ENCODE results near the gene RAD51B.
A peak's percentile ranks its signal among the peaks of the same experiment; 100 is the strongest.
"Not testable (repeated sequence)": the region's sequence is repeated elsewhere in the genome, so short reads cannot be mapped to it uniquely, and the experiment has no call there.

Gene RAD51B

DNA sequence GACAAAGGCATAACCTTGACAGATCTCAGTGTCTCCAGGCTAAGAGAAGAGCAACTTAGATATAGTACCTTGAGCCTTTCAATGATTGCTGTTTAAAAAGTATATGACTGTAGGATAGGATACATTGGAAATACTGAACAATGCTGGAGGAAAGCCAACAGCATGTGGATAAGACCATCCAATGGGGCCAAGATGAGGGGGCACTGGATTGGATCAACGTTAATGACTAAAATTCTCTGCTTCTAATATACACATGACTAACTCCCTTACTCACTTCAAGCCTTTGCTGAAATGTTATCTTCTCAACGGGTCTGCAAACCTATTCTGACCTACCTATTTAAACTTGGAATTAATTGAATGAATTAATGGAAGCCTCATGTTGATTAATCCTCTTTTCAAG is 354.9 kb downstream of the RAD51B start:
- no peak for DNase-seq (ENCODE audit: low spot score)

DNA sequence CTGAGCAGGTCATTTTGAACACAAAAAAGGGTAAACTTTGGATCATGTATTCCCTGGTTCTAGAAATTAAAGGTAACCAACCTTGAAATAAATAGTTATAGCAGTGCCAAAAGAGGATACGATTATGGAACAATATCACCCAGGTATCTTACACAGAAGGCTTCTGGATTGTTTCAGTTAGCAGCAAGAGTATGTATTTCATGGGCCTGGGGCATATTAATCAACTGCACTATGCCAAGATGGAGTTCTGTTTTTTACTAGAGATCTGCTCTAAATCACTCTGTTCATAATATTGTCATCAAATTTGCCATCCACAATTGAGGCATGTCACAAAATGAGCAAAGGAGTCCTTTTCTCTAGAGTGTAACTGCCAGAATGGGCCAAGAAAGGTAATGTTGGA is 357.1 kb downstream of the RAD51B start:
- DNase-seq (ENCODE audit: low spot score): no peak

DNA sequence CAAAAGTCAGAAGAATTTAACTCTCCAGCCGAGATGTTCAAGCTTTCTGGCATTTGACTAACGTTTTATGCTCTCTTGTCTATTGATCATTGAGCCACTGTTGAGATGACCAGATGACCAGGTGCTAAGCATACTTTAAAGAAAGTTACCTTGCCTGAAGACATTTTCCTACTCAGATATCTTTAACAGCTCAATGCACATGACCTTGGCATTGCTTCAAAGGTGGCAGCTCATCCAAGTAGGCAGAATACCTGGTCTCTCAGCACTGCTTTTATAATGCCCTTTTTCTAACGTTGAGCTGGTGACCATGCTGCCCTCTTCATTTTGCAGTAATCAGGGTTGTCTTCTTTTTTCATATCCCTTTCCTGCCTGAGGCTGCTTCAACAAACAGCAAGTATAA is 358.1 kb downstream of the RAD51B start:
- DNase-seq (ENCODE audit: low spot score): no peak

DNA sequence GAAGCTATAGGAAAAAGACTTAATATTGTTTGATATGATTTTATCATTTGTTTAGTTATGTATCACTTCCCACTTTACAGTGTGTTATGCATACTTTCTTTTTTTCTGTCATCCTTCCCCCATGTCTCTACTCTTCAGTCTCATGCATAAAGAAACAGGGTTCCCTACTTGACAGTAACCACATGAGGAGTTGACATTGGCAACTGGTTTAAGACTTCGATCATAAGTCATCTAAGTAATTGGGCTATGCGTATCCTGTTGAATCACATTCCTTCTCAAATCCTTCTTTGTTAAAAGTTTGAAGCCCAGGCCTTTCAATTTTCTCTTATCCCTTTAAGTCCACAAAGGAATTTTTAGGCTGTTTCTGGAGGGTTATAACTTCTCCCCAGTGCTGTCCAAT is 358.7 kb downstream of the RAD51B start:
- no peak for DNase-seq (ENCODE audit: low spot score)

DNA sequence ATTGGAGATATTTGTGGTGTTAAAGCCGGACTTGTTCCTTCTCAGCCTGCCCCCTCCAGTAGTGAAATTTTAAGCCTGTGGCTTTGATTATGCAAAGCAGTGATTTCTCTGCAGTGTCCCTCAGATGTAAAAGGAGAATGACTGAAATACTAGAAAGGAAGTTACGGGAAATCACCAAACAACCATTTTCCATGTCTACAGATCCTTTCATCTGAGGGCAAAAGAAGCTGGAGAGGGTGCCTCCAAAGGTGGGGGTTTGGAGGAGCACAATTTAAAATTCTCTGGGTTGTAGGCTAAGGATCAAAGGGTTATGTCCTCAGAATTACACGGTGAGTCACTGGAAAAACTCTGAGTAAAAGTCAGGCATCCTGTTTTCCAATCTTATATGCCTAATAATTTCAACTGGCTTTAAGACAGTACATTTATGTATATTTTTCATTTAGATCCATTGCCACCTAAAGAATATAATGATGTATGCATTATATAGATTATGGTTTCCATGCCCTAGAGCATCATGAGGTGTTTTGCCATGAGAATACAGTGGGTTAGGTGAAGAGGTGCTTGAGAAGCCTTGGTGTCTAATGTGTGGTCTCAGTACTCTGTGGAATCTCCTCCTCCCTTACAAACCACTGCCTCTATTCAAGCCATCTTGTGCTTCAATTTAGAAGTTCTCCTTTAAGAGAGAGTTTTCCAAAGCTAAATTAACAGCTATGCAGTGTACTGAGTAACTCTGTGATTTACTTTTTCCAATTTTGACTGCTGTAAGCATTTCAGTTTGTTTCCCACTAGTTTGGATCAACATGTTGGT is 362.1 kb downstream of the RAD51B start:
- no peak for DNase-seq (ENCODE audit: low spot score)

DNA sequence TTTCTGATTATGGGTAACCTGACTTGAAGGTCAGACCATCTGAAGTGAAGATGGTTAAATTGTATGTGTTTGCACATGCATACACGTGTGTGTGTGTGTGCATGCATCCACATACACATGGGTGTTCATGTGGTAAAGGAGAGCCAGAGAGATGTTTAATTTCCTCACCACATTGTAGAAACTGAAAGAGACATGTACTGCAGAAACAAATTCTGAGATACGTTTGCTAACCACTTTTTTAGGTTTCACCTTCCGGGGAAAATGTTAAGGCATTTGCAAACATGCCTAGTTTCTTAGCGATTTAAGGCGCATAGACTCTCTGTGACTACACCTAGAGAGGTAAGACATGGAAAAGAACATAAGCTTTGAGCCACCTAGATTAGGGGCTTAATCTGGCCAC is 362.9 kb downstream of the RAD51B start:
- DNase-seq (ENCODE audit: low spot score): peak; percentile 6

DNA sequence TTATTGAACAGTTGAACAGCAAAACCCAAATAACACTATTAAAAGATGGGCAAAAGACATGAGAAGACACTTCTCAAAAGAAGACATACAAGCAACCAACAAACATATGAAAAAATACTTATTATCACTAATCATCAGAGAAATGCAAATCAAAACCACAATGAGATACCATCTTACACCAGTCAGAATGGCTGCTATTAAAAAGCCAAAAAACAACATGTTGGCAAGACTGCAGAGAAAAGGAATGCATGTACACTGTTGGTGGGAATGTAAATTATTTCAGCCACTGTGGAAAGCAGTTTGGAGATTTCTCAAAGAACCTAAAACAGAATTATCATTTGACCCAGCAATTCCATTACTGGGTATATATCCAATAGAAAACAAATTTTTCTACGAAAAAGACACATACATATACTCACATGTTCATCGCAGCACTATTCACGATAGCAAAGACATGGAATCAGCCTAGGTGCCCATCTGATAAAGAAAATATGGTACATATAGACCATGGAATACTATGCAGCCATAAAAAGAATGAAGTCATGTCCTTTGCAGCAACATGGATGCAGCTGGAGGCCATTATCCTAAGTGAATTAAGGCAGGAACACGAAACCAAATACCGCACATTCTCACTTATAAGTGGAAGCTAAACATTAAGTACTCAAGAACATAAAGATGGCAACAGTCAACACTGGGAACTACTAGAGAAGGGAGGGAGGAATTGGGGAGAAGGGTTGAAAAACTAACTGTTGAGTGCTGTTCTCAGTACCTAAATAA is 367.1 kb downstream of the RAD51B start:
- not testable (repeated sequence) for DNase-seq (ENCODE audit: low spot score)

DNA sequence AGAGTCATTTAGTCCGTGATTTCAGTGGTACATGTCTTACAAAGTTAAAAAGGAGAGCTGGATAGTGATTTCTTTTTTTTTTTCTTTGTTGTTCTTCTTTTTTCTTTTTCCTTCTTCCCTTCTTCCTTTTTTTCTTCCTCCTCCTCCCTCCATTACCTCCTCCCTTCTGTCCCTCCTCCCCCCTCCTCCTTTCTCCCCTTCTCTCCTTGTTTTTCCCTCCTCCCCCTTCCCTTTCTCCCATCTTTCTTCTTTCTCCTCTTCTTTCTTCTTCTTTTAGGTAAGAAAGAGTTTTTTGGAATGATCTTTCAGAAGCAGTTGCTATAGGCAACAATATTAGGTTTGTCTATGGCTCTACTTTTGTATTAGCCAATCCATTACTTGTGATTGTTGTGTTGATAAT is 368.6 kb downstream of the RAD51B start:
- DNase-seq (ENCODE audit: low spot score): no peak

DNA sequence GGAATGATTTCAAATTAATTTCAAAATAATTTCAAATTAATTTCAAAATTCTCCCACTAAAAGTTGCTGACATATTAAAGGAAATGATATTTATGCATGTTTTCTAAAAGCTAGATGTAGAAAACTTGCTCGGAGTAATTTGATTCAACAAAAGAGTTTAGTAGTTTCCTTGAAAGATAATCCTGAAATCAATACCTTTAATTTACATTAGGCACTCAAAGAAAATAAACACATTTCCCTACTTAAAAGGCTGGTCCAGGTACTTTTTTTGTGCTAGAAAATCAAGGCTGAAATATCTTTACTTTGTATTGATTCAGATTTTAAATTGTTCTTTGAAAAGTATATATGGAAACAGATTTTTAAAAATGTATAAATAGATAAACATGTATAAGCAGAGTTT is 370.5 kb downstream of the RAD51B start:
- DNase-seq (ENCODE audit: low spot score): no peak

DNA sequence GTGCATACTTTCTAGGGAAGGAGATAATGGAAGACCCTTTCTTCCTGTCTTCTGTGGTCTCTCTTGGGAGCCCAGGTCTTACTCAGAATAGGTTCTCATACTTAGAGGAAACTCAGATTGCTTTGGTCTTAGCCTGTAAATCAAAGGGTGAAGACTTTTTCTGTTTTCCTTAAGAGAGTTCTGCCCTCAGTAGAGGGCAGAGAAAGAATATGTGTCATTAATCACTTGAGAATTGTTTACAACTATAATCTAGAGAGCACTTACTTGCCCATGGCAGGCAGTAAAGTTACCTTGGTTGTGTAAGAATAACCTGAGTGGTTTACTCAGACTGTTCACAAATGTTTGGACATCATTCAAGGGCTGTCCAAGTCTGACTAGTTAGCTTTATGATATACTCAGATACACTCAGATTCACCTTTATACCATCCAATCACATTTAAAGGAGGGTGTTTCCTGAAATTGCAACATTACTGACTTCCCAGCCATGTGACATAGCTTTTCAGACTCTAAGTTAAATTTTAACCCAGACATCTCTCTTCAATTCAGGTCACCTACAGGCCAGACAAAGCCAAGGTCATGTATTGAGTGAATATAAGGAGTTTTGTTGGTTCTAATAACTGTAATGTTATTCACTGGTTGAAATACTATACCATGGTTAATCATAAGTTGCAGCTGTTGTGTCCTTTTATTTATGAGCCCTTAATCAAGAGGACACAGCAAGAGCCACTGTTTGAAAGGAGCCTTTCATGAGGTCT is 372.2 kb downstream of the RAD51B start:
- no peak for DNase-seq (ENCODE audit: low spot score)

DNA sequence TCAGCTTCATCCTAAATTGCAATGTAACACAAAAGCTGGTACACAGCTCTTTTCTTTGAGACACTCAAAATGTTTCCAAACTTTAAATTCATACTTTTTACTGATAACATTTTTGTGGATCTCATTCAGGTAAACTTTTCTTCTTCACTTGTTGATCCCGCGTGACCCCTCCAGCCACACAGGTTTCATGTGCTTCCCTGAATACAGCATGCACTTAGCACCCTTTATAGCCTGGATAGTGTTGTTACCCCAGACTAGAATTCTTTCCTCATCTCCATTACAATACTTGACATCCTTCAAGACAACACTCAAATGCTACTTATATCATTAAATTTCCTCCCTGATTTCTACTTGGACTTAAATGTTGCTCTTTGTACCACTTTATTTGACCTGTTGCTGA is 373.4 kb downstream of the RAD51B start:
- no peak for DNase-seq (ENCODE audit: low spot score)

DNA sequence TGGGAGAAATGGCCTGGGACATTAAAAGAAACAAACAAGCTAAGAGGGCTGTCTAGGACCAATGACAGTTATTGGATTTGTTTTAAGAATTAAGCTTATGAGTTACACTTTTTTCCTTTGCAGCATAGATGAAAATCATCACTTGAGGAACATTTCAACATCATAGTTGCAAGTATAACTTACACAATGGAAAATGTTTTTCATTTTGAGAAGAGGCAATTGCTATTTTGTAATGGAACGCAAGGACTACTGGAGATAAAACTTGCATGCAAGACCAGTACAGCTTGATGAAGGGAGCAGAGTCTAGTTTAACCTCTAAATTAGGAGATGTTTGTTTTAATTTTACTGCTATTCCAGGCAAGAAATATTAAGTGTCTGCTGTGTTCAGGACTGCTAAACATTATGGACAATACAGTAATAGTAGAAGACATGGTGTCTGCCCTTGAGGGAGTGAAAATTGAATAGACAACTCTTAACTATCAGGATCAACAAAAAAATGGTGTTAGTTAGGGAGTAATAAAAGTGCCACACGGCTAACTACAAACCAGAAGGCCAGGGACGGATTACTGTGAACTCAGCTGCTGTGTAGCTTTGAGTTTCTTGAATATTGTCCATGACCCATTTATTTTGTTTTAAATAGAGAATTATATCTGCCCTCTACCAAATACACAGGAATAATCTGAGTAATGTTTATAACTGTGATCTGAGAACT is 374.5 kb downstream of the RAD51B start:
- DNase-seq (ENCODE audit: low spot score): no peak

DNA sequence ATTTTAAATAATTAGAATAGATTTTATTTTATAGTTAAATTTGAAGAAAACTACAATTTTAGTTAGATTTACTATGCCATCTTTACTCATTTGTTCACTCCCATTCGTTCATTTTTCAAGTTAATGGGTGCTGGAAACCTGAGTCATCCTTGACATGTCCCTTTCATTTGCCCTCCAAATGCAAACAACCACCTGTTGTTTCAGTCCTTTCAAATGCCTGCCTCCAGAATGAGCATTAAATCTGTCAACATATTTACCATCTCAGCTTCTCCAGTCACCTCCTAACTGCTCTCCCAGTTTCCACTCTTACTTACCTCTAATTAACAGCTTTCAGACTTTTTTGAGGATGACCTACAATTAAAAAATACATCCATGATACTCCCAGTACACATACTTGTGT is 375.5 kb downstream of the RAD51B start:
- DNase-seq (ENCODE audit: low spot score): no peak

DNA sequence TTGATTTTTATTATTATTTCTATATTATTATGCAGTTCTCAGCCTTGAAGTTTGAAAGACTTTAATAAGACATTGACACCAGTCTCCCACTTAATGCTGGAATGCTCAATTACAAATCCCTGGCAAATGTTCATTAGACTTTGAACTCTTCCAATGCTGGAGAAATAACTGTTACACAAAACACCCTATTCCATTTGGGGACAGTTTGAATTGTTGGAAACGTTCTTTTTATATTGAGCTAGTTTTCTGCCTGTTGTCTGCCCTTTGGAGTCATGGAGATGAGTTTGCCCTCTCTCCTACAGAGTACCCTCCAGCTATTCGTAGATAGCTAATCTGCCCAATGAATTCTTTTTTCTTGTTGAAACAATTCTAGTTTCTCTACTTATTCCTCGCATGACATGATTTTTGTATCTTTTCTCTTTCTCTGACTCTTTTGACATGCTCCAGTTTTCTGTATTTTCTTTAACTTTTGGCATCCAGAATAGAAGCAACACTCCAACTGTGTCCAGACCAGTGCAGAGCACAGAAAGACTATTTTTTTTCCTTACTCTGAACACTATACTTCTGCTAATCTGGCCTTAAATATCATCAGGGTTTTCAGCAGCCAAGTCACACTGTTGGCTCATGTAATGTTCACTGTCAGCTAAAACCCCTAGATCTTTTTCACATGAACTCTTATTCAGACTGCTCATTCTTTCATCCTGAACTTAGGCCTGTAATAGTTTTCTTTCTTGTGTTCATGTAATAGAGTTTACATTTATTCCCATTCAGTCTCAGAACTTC is 379.3 kb downstream of the RAD51B start:
- no peak for DNase-seq (ENCODE audit: low spot score)

DNA sequence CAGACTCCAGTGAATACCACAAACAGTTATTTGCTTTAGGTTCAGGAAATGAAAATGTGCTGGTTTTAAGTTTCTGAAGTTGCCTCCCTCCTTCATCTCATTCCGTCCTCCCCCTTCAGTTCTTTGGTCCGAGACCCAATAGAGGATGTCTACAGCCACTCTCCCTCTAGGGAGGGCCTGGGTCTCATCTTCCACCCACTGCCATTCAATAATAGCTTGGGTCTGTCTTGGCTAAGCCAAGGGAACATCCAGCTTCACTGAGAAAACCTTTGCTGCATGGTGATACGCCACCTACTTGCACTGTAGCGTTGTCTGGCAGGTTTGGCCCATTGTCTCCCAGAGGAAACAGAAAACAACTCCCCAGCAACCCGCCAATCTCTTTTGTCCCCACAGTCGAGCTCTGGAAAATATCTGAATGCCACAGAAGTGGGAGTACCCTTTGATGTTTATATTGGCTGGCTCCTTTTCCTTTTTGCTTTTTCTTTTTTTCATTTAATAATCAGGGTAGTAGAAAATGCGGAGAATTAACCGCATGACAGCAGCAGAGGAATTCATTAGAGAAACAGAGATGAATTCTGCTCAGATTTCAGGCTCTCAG is 380.1 kb downstream of the RAD51B start:
- DNase-seq (ENCODE audit: low spot score): no peak

DNA sequence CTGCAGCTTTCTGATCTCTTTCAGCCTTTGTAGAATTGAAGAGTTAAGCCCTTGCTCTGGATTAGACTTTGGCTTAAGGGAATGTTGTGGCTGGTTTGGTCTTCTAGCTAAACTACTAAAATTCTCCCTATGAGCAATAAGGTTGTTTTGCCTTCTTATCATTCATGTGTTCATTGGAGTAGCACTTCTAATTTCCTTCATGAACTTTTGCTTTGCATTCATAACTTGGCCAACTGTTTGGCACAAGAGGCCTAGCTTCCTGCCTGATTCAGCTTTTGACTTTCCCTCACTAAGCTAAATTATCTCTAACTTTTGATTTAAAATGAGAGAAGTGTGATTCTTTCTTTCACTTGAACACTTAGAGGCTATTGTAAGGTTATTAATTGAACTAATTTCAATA is 384.3 kb downstream of the RAD51B start:
- no peak for DNase-seq (ENCODE audit: low spot score)

DNA sequence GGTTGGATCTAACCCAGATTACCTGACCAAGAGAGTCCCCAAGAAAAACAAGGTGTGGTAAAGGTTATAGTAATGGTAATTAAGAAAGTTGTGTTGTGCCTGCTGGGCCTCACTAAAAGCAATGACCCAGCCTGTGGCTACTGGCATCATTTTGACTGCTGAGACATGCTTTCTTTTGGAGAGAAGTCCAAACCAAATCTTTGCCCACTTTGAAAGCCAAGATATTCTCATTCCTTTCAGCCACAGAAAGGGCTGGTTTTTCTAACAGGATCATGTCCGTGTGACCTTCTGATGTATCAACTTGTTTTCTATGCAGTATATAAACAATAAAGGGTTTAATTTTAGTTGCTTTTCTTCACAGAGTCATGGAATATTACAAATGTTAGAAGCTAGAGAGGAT is 388.6 kb downstream of the RAD51B start:
- DNase-seq (ENCODE audit: low spot score): no peak

DNA sequence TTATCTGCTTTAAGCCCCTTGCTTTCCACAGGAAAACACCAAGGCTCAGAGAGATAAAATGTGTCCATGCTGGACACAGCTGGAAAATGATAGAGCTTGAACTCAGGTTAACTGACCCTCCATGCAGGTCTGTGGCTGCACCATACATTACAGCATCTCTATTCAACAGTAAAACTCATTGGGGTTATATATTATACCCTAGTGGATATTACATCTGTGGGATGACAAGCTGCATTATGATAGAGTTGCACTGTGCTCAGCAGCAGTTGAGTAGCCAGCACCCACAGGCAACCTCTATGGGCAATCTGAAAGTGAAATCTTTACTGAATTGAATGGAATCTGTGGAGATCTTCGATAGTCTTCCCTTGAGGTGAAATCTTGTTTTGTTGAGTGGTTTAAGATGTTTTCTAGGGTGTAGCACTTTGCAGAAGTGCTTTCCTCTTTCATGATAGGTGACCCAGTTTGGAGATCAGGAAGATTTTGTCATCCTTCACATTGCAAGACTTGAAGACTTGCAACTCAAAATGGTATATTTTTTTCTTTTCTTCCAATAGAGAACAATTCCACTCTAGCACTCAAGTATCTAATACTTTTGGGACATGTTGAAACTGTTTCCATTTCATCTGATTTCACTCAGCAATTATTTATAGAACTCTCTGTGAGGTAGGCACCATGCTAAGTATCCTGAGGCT is 389.2 kb downstream of the RAD51B start:
- peak; percentile 7 for DNase-seq (ENCODE audit: low spot score)

DNA sequence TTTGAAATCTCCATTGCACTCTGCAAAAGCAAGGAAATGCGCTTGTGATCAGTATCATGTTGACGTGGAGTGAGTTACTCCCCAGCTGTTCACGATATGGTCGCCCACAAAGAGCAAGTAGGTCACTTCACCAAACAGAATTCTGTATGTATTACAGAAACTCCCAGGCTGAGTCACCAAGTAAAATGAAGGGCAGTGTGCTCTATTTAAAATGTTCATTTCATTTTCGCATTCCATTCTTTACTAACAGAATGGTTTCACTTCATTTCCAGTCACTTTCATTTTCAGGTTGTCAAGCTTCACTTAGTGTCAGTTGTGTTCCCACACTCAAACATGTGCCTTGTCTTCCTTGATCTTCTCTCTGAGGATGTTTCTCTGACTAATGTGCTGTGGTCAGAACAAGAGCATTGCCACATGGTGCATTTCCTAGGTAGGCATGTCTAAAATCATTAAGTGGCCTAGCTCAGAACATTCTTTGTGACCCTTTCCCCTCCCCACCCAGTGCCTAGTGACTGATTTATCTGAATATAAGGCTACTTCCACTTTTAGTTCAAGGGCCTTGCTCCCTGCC is 391.2 kb downstream of the RAD51B start:
- DNase-seq (ENCODE audit: low spot score): peak; percentile 67

DNA sequence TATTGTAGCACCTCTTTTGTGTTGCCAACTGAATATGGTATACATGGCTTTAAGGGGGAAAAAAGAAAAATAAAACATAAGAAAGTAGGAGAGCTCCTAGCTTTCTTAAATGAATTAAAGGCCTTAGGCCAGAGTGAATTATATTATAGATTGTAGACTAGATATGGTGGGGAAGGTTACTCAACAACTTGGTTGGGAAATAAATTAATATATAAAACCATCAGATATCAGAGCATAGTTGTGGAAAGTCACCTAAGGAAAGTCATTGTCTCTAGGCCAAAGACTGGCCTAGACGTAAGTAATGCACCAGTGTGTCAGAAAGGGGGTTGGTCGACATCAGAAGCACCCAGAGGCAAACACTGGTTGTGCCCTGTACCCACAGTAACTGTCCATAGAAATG is 391.8 kb downstream of the RAD51B start:
- DNase-seq (ENCODE audit: low spot score): no peak

All from CD4-positive, alpha-beta T cell treated with Interleukin-6 at 100 ng/mL for 8 hours (primary cell).